OCI-LY7 (cell line): ENCODE data around the gene DLGAP4. TPM values are rescaled to one million over a fixed set of nuclear protein-coding genes. Genes with fewer than 3 reads are reported as not detected.

ENCODE experiments used
- BruUV-seq: library from RNA; stranded (reverse); fragments of 400-500 nt; replicated peaks from 2 replicates; lab custom pipeline; 2021; lab: Mats Ljungman, UMichigan
- CTCF ChIA-PET: fragments of 300-600 bp; sonication (Branson Sonifier 250); formaldehyde crosslinking; loops from one replicate; lab custom pipeline; 2022; ENCODE audit warnings: antibody characterized with exemption; ENCODE audit not compliant: unreplicated experiment; lab: Charles Lee
- POLR2A ChIA-PET: fragments of 300-600 bp; sonication (Branson Sonifier 250); formaldehyde crosslinking; loops from one replicate; lab custom pipeline; 2022; ENCODE audit warnings: antibody characterized with exemption; lab: Charles Lee
- DNase-seq: peaks from one replicate; pipeline ENCODE4 v3.0.0-alpha.2; 2015; ENCODE audit warnings: low spot score
- H2AFZ ChIP-seq: fragments of 200-600 bp; sonication (generic), shearing (Covaris generic); 2 replicates; pipeline ENCODE4 v1.6.1; 2014; ENCODE audit warnings: mild to moderate bottlenecking, antibody characterized with exemption, low read length, moderate library complexity
- H3K27ac ChIP-seq: fragments of 200-600 bp; sonication (generic); 2 replicates; pipeline ENCODE4 v1.5.1; 2014; ENCODE audit warnings: mixed run types, low read depth, mild to moderate bottlenecking, moderate library complexity, low read length, inconsistent platforms; ENCODE audit not compliant: poor library complexity, severe bottlenecking
- H3K36me3 ChIP-seq: fragments of 200-600 bp; sonication (generic); 2 replicates; pipeline ENCODE4 v1.6.1; 2014; ENCODE audit warnings: mild to moderate bottlenecking, antibody characterized with exemption, low read length, moderate library complexity, mixed read lengths; ENCODE audit not compliant: insufficient read depth
- H3K4me1 ChIP-seq: fragments of 200-600 bp; sonication (generic); 2 replicates; pipeline ENCODE4 v1.5.1; 2014; ENCODE audit warnings: mild to moderate bottlenecking, low read length; ENCODE audit not compliant: insufficient read depth, poor library complexity, severe bottlenecking
- H3K4me2 ChIP-seq: fragments of 200-600 bp; sonication (generic); 2 replicates; pipeline ENCODE4 v1.6.1; 2014; ENCODE audit warnings: mild to moderate bottlenecking, low read length
- H3K4me3 ChIP-seq: fragments of 200-600 bp; sonication (generic); 2 replicates; pipeline ENCODE4 v1.5.1; 2014; ENCODE audit warnings: mild to moderate bottlenecking, low read depth, low read length; ENCODE audit not compliant: poor library complexity, severe bottlenecking
- H3K79me2 ChIP-seq: fragments of 200-600 bp; sonication (generic); 2 replicates; pipeline ENCODE4 v1.6.1; 2016; ENCODE audit warnings: low read depth, mild to moderate bottlenecking, low read length, moderate library complexity, mixed read lengths; ENCODE audit not compliant: insufficient read depth
- H3K9me2 ChIP-seq: fragments of 200-600 bp; sonication (generic); 2 replicates; pipeline ENCODE4 v1.6.1; 2016; ENCODE audit warnings: mild to moderate bottlenecking, low read length, mixed read lengths; ENCODE audit not compliant: insufficient read depth
- H3K9me3 ChIP-seq: fragments of 200-600 bp; sonication (generic); 2 replicates; pipeline ENCODE4 v1.6.1; 2014; ENCODE audit warnings: mild to moderate bottlenecking, mixed run types, low read length, mixed read lengths
- H4K20me1 ChIP-seq: fragments of 200-600 bp; sonication (generic); 2 replicates; pipeline ENCODE4 v1.6.1; 2014; ENCODE audit warnings: mild to moderate bottlenecking, antibody characterized with exemption, low read length, moderate library complexity, mixed read lengths; ENCODE audit not compliant: insufficient read depth
- CTCF ChIP-seq: fragments of 200-600 bp; sonication (generic); conservative IDR thresholded peaks from 2 replicates; pipeline ENCODE4 v1.5.1; 2014; ENCODE audit warnings: mild to moderate bottlenecking, antibody characterized with exemption, low read length, moderate library complexity, mixed read lengths
- EZH2phosphoT487 ChIP-seq: fragments of 200-600 bp; sonication (generic); IDR thresholded peaks from 2 replicates; pipeline ENCODE4 v1.6.1; 2018; ENCODE audit warnings: low read depth, borderline replicate concordance, mild to moderate bottlenecking, mixed run types, antibody characterized with exemption, low read length, moderate library complexity, mixed read lengths
- intact Hi-C: fragments of 100-400 bp; cut with micrococcal nuclease; formaldehyde crosslinking; loops from one replicate; pipeline ENCODE4 v1.10.0; 2022; ENCODE audit not compliant: unreplicated experiment
- total RNA-seq, 2 experiments: library from RNA; depleted of rRNA in 1 of 2; stranded (reverse); fragments of >200 nt in 1 of 2; shearing (Covaris generic) in 1 of 2; gene quantifications; 2 replicates each; pipeline ENCODE4 v1.2.3, GENCODE V29; 2014 to 2022

Gene DLGAP4
- total RNA-seq, 2 experiments from 2014 or later, result 7.7 to 41.6 TPM

DNA sequence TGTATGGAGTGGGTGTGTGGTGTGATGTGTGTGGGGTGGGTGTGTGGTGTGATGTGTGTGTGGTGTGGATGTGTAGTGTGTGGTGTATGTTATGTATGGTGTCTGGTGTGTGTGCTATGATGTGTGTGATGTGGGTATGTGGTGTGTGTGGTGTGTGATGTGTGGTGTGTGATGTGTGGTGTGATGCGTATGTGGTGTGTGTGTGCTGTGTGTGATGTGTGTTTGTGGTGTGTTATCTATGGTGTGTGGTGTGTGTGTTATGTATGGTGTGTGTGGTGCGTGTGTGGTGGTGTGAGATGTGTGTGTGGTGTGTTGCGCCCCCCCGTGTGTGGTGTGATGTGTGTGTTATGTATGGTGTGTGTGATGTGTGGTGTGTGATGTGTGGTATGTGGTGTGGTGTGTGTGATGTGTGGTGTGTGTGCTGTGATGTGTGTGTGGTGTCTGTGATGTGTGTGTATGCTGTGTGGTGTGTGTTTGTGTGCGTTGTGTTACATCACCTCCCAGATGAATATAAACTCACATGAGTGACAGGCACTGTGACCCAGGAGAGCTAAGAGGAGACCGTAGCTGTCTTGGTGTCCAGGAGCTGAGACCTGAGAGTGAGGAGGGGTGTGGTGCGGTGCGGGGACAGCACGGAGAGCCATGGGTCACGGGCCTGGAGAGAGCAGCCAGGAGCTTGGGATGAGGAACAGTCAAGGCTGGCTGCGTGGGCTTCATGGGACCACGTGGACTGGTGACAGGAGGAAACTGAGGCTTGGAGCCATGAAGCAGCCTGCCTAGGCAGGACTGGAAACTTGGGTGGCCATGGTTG is 8.8 kb downstream of the DLGAP4 start:
- Histone ChIP-seq H3K4me3 (no peak overlapping the region), H2AFZ (no peak overlapping the region), H4K20me1 (no peaks in the 10 kb centered on the region), H3K9me2 (no peaks in the 10 kb centered on the region), H3K36me3 (no peaks in the 10 kb centered on the region), H3K27ac (no peak overlapping the region), H3K4me2 (no peak overlapping the region), H3K79me2 (no peaks in the 10 kb centered on the region), H3K9me3 (no peaks in the 10 kb centered on the region), H3K4me1 (no peaks in the 10 kb centered on the region)
- POLR2A ChIA-PET, result no interaction called here
- DNase-seq, result no peak
- BruUV-seq, result no TSS peak
- CTCF ChIA-PET, result no interaction called here
- no peak for TF ChIP-seq EZH2phosphoT487
- TF ChIP-seq CTCF, result no peak
- intact Hi-C loops, result no loop called here

- H3K36me3 ChIP-seq, result no peaks in the 10 kb centered on the region
- no peak overlapping the region for H3K4me2 ChIP-seq
- no peaks in the 10 kb centered on the region for H3K4me1 ChIP-seq
- H3K4me3 ChIP-seq, result no peak overlapping the region
- no TSS peak for BruUV-seq
- ChIA-PET POLR2A (no interaction called here), CTCF (no interaction called here)
- no peaks in the 10 kb centered on the region for H3K9me3 ChIP-seq
- H3K79me2 ChIP-seq, result no peaks in the 10 kb centered on the region
- DNase-seq, result no peak
- H4K20me1 ChIP-seq, result no peaks in the 10 kb centered on the region
- H3K27ac ChIP-seq, result no peak overlapping the region
- intact Hi-C loops, result no loop called here
- no peak overlapping the region for H2AFZ ChIP-seq
- H3K9me2 ChIP-seq, result no peaks in the 10 kb centered on the region
- TF ChIP-seq EZH2phosphoT487 (no peak), CTCF (no peak)
Observed at GRCh38 chr20:36315545-36316351, 9.6 kb downstream of the DLGAP4 start.
